ENCODE results near the gene IL17REL. TPM values are rescaled to one million over a fixed set of nuclear protein-coding genes. Genes with fewer than 3 reads are reported as not detected.

Gene IL17REL
- total RNA-seq, 4 donors from 2014 or later, result not detected

DNA sequence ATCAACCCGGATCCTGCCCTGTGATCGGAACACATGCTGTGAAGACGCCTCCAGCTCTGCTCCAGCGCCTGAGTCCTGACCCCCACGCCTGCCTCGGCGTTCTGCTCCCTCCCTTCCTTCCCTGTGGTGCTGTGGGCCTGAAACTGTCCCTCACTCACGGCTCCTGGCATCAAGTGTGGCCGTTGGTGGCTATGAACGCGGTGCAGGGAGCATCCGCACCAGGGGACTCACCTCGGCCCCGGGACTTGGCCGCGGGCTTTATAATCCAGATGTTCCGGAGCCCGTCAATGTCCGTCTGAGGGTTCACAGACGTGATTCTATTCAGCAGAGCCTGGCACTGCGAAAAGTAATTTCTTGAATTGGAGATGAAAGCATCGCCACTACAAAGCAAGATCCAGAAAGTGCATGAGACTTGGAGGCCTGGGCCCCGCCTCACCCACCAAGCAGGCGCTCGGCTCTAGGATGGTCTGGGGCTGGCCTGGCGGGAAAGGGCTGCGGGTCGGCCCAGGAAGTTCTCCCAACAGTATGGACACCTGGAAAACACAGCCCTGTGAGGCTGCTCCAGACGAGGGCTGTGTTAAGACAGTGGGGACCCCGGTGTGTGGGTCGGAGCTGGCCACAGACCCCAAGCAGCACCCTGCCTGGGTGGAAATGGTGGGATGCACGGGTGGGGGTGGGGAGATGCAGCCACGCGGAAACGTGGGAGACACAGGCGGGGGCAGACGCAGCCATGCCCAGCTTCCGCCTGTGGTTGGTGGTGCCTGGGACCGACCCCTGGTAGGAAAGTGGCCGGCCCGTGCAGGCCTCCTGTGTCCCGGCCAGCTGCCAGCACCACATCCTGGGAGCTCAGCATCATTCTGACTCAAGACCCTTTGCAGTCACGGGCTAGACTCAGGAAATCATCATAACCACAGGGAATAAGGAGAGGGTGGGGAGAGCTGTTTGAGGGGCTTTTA lies 21.8 kb upstream of the IL17REL start:
- TF ChIP-seq, protein P1, sequence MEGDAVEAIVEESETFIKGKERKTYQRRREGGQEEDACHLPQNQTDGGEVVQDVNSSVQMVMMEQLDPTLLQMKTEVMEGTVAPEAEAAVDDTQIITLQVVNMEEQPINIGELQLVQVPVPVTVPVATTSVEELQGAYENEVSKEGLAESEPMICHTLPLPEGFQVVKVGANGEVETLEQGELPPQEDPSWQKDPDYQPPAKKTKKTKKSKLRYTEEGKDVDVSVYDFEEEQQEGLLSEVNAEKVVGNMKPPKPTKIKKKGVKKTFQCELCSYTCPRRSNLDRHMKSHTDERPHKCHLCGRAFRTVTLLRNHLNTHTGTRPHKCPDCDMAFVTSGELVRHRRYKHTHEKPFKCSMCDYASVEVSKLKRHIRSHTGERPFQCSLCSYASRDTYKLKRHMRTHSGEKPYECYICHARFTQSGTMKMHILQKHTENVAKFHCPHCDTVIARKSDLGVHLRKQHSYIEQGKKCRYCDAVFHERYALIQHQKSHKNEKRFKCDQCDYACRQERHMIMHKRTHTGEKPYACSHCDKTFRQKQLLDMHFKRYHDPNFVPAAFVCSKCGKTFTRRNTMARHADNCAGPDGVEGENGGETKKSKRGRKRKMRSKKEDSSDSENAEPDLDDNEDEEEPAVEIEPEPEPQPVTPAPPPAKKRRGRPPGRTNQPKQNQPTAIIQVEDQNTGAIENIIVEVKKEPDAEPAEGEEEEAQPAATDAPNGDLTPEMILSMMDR (IDR thresholded peaks at IDR 0.05; ENCODE audit: low read depth), result no peak

DNA sequence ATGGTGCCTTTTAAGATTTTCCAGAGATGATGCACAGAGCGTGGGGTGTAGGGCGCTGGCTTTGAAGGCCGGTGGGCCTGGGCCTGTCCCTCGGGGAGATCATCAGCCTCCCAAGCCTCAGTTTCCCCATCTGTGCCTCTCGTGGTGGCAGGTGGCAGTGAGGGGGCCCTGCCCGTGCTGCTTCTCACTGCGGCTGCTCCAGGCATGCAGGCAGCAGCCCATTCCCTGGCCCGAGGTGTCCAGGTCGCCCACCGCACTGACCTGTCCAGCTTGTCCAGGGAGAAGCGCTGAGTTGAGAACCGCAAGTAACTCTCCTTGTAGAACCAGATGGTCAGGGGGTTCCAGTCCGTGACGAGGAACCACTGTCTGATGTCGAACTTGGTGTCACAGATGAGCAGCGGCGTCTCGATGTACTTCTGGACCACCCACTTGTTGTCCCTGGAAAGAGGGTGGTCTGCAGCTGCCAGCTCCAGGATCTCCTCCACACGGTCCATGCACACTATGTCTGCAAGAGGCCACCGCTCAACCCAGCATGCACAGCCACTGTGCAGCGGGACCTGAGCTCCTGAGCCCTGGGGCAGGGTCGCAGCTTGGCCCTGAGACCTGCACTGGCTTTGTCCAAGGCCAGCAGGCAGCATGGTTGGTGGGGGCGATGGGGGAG lies 20.5 kb upstream of the IL17REL start:
- TF ChIP-seq, protein P1 (IDR thresholded peaks at IDR 0.05; ENCODE audit: low read depth), result no peak

DNA sequence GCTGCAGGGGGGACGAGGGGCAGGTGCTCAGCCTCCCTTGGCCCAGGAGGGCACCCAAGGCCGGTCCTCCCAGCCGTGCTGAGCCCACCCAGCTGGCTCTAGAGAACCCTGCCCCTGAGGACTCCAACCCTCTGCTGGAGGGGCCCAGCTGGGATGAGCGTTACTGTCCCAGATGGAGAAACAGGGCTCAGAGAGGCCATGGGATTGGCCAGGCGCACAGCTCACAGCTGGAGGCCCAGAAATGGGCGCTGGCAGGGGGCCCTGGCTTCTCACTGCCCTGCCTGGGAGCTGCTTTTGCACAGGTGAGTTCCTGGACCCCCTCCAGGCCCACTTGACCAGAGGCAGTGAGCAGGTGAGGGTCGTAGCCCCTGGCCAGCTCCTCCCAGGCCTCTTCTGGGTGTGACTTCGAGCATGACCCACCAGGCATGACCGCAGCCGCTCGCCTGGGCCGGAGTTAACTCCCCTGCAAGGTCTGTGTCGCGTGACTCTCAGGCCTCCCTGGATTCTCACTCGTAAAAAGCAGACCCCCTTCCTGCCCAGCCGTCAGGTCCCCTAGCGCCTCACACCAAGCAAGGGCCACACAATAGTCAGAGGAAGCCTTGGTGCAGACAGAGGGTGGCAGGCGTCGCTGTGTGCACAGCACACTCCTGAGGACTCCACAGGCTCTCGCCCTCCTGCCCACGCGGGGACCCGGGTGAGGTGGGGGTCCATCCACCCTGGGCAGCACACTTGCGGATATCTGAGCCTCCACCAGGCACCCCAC lies 19.7 kb upstream of the IL17REL start:
- TF ChIP-seq, protein P1 (IDR thresholded peaks at IDR 0.05; ENCODE audit: low read depth), result no peak

DNA sequence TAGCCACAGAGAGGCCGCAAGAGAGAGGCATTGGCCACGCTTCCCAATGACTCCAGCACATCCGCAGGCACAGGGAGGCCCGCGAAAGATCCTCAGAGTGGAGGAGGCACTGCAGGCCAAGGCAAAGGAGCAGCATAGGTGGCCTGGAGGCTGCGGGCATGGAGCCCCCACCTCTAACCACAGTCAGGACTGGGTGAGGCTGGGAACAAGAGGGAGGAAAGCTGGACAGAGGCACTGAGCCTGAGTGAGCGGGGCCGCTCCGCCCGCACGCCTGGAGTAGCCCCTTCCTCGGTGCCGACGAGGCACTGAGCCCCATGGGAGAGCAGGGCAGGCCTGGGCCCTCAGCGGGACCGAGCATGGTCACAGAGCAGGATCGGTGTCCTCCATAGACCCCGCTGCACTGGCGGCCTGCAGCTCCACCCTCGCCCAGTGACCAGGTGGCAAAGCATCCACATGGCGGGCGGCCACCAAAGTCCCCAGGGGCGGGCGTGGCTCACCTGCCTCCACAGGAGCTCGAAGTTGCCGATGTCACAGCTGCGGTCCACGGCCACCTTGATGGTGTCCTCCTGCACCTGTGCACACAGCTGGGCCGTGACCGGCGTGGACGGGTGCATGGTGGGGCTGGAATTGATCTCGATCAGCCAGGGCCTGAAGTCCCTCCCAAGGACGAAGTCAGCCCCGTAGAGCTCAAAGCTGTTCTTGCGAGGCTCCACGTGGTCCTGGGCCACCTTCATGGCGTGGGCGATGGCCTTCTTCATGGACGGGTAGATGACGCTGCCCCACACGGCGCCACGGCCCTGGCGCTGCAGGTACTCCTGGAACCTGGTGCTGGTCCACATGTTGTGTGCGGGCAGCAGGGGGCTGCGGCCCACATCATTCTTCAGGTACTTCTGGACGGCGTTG lies 18.9 kb upstream of the IL17REL start:
- TF ChIP-seq, protein P1 (IDR thresholded peaks at IDR 0.05; ENCODE audit: low read depth), result no peak

DNA sequence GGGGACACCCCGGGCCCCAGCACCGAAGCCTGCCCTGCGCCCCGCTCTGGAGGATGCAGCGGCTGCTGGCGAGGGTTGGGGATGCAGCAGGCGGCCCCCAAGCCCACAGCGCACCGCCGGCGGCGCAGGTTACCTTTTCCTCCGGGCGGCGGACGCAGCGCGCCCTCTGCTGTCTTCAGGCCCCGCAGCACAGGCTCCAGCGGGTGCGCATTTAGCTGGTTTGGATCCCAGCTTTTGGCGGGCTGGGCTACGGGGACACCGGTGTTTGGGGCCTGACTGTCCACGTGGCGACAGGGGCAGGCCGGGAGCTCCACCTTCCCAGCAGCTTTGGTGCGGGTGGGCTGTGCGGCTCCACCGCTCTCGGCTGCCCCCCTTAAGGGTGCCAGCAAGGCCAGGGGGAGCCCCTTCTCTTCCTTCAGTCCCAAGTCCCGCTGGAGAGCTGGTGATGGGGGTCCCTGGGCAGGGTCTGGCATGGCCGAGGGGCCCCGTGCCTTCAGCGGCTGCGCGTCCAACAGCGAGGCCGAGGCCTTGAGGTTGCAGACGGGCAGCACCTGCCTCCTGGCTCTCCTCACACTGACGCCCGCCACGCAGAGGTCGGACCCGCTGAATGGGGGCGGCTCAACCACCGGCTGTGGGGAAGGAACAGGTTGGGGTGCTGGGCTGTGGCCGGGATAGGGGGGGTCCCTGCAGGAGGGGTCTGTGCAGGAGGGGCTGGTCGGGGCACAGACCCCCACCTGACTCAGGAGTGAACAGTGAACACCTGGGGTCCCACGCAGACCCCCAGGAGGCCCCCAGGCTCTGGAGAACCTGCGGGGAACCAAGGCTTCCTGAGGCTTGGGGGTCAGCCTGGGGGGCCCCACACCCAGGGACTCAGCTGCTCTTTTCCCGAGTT lies 18.0 kb upstream of the IL17REL start:
- TF ChIP-seq, protein P1 (IDR thresholded peaks at IDR 0.05; ENCODE audit: low read depth), result no peak
